EL (cell line): ENCODE results near the gene TNFRSF1A.

ENCODE experiments used
- DNase-seq: peaks from one replicate; pipeline ENCODE4 v3.0.0-alpha.2; 2016

The TNFRSF1A gene

DNA sequence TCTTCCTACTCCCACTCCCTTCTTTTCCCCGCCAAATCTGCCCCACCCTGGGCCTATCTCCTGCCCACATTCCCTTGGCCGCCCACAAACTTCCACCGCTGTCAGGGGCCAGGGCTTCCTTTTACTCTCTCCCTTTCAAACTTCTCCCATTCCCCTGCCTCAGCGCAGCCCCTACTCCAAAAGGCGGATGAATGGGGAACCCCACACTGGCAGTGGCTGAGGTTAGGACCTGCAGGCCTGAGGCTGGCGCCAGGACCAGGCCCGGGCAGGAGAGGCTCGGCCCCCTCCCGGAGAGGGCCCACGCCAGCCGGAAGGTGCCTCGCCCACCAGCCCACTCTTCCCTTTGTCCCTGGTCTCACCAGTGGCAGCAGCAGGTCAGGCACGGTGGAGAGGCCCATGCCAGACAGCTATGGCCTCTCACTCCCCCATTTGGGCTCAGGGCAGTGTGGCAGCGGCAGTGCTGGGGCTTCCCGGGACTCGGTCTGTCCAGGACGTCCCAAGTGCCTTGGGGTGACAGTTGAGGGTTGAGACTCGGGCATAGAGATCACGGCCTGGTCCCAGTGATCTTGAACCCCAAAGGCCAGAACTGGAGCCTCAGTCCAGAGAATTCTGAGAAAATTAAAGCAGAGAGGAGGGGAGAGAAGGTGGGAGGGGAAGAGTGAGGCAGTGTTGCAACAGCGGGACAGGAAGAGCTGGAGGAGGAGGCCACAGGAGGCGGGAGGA, at the start of gene TNFRSF1A:
TNFRSF1A (minus strand) TSS at position 660 of the 723 bp plus-strand sequence; CDS start at position 398, 262 bp downstream.
- DNase-seq, result peak; percentile 82

DNA sequence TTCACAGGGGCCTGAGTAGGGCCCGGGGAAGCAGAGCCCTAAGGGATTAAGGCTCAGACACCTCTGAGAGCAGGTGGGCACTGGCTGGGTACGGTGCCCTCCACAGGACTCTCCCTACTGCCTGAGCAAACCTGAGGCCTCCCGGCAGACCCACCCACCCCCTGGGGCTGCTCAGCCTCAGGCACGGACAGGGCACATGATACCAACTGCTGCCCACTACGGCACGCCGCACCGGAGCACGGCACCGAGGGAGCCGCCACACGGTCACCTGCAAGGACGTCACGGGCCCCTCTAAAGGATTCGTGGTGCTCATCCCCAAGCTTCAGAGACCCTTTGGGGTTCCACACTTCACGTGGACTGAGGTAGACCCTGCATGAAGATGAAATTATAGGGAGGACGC, 49.1 kb upstream of the TNFRSF1A start:
- DNase-seq, result no peak

DNA sequence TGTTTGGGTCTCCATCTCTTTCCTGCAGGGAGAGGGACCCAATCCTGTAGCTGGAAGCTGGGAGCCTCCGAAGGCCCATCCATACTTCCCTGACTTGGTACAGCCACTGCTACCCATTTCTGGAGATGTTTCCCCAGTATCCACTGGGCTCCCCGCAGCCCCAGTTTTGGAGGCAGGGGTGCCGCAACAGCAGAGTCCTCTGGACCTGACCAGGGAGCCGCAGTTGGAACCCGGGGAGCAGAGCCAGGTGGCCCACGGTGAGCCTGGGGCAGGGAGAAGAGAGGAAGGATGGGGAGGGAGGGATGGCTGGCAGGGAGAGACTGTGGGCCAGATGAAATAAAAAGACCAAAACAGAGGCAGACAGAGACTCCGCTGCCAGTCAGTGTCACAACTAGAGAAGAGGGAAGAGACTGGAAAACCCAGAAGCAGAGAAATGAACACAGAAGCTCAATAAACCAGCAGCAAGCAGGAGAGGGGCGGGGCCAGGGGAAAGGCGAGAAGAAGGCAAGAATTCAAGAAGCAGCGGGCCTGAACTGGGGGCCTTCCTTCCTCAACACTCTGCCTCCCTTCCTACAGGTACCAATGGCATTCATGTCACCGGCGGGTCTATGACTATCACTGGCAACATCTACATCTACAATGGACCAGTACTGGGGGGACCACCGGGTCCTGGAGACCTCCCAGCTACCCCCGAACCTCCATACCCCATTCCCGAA, 48.4 kb upstream of the TNFRSF1A start:
- DNase-seq, result no peak

DNA sequence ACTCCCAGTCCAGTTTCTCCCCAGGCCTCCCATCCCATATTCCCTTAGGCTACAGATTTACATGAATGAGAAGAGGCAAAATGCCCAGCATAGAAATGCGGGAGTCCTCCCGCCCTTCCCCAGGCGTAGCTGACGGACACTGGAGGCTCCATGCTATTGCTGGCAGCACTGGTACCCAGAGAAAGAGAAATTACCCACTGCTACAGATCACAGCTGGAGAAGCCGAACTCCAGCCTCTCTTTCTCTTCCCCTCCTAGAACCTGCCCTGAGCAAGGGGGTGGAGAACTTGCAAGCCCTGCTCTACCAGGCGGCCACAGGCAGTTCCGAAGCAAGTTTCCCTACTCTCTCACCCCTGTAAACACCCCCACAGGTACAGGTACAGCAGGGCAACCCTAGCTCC, 45.7 kb upstream of the TNFRSF1A start:
- DNase-seq, result no peak

DNA sequence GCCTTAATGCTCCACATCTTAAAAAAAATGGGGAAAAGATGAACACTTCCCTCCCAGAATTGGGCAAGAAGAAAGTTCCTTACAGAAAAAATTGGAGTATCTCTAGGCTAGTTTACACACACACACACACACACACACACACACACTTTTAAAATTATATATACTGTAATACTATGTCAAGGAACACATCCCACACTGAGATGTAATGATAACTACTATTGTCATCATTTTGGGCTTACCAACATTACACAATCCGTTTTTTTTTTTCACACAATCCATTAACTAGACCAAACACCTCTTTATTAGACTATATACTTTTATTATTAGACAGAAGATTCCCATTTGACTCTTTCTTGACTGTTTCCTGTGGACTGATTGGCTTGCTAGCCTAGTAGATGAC, 44.6 kb upstream of the TNFRSF1A start:
- DNase-seq, result no peak

DNA sequence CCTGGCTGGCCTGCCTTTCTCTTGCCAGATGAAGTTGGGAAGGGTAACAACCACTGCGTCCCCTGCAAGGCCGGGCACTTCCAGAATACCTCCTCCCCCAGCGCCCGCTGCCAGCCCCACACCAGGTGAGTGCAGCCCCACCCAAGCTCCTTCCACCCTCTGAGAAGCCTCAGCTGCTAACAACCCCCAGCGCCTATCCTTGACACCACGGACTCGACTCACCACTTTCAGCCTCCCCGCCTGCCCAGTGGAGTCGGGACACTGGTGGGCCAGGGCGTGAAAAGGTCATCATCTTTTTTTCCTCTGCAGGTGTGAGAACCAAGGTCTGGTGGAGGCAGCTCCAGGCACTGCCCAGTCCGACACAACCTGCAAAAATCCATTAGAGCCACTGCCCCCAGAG, 44.2 kb upstream of the TNFRSF1A start:
- no peak for DNase-seq

DNA sequence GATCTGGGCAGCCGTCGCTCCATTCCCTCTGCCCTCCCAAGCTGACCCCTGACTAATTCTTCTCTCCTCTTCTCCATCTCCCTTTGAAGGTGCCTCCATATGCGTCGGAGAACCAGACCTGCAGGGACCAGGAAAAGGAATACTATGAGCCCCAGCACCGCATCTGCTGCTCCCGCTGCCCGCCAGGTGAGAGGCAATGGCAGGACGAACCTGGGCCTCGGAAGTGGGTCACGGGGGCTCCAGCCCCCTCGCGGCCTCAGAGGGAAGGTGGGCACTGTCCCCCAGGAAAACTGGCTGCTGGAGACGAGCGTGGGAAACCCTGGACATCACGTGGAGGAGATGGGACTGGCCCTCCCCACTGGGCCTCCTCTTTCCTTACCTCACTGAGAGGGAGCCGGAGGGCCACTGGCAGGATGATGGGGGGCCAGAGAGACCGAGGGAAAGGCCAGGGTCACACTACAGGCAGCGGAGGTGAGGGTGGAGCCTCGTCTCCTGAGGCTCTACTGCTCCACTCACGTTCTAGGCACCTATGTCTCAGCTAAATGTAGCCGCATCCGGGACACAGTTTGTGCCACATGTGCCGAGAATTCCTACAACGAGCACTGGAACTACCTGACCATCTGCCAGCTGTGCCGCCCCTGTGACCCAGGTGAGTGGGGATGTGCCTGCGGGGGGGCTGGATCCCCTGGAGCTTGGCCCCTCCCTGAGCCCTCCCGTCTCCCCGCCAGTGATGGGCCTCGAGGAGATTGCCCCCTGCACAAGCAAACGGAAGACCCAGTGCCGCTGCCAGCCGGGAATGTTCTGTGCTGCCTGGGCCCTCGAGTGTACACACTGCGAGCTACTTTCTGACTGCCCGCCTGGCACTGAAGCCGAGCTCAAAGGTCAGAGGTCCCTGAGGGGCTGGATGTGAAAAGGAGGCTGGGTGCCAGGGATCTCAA, 42.9 kb upstream of the TNFRSF1A start:
- no peak for DNase-seq

DNA sequence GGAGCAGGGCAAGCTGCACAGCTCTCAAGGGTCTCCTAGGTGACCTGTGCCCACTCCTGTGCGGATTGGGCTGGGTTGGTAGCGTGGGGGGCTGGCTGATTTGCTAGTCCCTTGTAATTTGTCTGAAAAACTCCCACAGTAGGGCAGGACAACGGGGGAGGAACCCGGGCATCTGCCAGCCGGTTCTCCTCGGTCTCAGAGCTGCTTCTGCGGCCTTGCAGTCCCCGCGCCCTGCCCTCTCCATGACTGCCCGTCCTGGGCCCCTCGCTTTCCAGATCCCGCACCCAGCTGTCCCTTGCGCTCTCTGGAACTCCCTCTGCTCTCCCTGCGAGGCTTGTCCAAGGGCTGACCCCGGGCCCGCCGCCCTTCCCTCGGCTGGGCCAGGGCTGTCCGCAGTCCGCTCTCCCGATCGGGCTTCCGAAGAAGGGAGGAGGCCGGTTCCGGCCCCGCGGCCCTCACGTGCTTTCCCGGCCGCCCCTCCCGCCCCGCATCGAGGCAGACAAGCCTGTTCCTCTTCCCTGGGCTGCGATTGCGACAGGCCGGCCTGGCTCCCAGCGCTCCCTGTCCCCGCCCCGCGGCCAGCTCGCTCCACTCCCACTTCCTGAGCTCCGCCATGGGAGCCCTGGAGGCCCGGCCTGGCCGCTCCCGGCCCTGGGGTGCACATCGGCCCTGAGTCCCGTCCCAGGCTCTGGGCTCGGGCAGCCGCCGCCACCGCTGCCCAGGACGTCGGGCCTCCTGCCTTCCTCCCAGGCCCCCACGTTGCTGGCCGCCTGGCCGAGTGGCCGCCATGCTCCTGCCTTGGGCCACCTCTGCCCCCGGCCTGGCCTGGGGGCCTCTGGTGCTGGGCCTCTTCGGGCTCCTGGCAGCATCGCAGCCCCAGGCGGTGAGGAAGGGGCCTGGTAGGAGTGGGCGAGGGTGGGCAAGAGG, 42.0 kb upstream of the TNFRSF1A start, which contains the start of gene LTBR:
LTBR (plus strand) TSS at position 591 of the 927 bp plus-strand sequence; CDS start at position 788, 197 bp downstream.
- peak; percentile 94 for DNase-seq

DNA sequence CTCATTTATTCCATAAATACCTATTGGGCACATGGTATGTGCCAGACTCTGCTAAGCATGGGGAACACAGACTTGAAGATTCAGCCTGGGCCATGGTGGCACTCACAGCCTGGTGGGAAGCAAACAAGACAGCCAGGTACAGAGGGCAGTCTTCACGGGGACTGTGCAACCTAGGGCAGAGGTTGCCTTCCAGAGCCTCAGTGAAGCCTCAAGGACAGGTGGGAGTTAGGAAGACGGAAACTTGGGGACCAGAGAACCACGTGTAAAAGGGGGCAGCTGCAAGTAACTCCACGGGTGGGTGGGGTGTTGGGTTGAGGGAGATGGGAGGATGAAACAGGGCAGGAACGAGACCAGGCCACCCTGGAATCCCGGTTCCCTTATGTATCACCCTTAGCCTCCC, 41.1 kb upstream of the TNFRSF1A start:
- DNase-seq, result no peak

DNA sequence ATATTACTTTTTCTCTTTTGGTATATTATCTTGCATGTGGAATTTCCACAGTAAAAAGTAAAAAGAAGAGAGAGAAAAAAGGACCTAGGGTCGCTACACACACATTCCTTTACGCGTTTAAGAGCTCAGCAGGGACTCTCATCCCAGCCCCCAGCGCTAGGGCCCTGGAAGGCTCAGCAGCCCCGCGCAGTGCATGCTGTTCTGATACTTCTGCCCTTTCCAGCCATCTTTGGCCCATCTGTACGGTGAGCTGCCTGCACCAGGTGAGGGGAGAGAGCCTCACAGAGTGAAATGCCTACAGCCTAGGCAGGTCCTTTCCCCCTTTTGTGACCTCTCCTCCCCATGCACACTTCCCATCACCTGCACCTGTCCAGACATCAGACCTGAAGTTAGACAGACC, 40.5 kb upstream of the TNFRSF1A start:
- DNase-seq, result no peak

DNA sequence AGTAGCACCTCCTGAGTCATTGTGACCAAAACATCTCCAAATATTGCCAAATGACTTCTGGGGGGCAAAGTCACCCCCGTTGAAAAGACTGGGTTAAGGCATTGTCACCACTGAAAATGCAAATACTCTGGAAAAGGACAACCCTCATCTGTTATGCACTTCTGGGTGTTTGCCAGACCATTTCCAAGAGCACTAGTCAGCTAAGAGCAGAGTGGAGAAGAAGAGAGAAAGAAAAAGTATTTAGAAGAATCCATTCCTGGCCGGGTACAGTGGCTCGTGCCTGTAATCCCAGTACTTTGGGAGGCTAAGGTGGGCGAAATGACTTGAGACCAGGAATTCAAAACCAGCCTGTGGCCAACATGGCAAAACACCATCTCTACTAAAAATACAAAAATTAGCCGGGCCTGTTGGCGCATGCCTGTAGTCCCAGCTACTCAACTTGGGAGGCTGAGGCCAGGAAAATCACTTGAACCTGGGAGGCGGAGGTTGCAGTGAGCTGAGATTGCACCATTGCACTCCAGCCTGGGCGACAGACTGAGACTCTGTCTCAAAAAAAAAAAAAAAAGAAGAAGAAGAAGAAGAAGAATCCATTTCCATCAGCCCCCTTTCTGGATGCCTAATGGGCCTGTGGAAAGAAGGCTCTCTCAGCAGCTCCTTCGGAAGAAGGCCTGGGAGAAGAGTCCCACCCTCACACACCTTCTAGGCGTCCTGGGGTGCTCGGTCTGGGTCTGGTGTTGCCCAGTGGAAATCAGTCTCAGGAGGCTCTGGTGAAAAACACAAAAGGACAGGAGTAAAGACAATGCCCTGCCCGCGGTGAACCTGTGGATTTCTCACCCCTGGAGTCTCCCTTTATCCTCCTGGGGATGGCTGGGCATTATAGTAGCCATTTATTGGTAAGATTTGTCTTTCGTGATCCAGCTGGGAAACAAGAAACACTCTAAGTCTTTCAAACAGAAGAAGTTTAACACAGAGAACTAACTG, 38.6 kb upstream of the TNFRSF1A start:
- DNase-seq, result no peak

DNA sequence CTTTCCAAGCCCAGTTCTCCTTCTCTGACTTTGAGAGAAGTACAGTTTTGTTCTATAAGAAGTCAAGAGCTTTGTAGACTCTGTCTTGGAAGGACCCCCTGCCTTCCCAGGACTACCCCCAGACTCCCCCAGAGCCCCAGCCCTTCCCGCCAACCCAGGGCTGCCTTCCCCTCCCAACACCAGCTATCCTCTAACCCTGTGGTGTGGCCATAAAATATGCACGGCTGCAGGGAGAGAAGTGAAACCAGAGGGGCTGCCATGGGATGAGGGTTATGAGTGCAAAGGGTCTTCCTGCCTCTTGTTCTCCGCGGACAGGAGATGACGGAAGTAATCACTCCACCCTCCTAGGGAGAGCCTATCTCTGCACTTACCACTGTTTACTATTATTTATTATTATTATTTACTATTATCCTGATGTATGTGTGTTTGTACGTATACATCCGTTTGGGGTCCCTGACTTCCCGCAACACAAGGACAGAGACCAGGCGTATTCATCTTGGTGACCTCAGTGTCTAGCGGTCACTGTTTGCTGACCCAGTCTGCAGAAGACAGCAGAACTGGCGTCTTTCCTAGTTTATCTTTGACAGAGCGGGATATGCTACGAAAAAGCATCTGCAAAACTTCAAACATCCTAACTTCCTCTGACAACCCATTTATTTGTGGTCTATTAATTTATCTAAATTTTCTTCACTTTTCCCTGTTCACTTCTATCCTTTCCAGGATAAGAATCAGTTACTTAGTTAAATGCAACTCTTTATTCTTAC, 37.0 kb upstream of the TNFRSF1A start:
- DNase-seq, result no peak

DNA sequence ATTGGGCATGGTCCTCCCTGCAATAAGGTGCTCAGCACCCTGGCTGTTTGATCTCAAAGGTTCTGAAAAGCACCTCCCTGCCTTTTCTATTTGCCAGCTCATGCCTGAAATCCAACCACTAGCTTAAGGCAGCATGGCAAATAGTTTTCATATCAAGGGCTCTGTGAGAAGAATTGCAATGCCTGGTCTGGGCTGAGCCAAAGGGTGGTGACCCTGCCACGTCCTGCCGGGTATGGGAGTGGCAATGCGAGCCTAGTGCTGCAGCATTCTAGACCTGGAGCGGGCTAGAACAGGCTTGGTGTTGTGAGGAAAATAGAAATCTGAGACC, 35.8 kb upstream of the TNFRSF1A start:
- no peak for DNase-seq

DNA sequence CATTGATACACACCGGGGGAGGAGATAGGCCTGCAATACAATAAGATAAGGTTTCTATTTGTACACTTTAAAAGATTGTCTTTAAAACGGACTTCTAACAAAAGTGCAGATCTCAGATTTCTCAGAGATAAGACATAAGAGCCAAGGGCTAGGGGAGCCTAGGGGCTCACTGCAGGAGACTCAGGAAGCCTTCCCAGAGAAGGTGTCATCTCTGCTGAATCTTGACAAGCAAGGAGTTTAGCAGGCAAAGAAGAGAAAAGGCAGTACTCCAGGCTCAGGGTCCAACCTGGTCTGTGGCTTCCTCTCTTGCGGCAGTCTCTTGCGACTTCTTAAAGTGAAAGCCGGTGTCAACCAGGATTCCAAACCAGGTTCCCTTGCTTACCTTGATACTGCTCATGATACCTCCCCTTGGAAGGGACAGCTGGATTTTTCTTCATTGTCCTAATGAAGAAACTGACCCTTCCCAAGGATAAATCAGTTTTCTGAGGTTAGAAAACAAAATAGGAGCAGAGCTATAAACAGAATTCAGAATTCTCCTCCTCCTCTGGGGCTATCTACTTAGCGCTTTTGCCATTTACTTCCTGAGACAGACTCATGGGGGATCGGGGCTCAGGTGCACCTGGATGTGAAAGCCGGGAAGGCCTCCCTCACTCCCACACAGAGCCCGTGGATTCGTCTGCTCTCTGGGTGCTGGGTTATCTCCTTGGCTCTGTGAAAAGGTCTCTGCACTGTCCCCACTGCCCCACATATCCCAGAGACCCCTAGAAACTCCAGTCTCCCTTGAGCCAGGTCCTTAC, 35.2 kb upstream of the TNFRSF1A start:
- no peak for DNase-seq

DNA sequence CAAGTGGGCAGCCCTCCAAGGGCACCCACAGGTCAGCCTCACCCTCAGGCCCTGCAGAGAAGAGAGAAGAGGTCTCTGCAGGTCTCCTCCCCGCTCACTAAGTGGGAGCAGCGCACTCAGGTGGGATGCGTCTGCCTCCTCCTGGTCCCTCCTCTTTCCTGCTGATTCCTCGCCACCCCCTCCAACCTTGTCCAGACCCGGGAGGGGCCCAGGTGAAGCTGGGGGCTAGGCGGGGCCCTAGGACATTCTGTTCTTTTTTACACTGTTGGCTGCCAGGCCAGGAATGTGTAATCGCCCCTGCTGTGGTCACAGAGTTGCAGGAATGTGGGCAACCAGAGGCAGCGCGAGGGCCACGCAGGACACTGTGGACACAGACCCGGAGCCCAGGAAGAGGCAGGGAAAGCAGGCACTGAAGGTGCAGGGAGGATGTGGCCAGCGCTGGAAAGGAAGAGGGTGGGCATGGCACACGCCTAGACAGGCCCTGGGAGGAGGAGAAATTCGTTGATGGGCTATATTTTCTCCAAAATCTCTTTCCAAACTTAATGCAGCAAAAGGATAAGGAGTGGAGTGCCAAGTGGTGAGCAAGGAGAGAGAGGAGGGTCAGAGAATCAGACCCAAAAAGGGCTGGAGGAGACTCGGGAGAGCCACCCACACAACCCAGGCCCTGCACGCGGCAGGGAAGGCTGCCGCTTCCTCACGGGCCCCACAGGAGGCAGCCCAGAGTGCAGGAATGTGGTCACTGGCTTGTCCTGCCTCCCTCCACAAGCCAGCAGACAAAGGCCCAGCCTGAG, 34.4 kb upstream of the TNFRSF1A start:
- DNase-seq, result peak; percentile 53

DNA sequence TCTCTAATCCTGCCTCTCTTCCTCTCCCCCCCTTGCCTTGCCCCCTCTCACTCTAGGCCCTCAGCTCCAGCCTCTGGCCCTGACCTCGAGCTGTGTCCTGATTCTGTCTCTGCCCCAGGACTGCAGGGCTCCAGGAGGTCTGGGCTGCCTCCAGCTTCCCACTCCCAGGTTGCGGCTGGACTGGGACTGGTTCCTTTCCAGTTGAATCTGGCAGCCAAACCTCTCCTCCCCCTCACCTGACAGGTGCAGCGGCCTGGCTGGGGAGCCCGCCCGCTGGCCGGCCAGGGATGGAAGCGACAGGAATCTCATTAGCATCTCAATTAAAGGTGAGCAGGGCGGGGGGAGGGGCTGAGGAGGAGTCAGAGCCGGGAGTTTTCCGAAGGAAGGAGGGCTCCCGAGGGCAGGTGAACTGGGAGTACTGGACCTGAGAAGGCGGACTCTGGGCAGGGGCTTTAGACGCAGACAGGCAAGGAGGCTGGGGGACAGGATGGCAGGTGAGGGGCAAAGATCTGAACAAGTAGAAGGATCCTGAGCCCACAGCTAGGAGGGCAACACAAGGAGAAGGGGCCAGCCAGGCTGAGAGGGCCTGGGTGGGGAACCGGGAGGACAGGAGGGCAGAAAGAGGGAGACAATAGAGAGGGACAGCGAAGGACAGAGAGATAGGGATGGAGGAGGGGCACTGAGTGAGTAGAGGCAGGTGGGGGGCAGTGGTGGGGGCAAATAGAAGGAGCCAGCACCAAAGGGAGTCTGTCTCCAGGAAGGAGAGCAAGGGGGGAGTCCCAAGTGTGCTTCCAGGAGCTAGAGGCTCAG, 33.6 kb upstream of the TNFRSF1A start, which contains the start of gene SCNN1A:
SCNN1A (minus strand) TSS at position 295 of the 810 bp plus-strand sequence. CDS start 780 bp downstream, outside the sequence.
- no peak for DNase-seq

DNA sequence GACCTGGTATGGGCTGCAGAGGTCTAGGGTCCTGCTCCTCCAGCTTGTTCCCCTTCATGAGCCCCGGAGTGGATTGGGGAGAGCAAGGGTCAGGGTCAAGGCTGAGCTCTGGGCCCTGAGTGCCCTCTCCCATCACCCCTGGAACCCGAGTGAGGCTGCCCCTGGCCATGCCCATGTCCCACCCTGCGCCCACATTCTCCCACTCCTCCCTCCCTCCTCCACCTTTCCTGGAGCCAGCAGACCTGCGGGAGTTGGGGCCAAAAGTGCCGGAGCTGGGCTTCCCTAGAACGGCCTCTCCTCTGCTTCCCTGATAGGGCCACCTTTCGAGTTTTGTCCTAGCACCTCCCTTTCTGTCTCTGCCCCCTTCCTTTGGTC, 32.9 kb upstream of the TNFRSF1A start:
- DNase-seq, result no peak
